CD4-positive, alpha-beta T cell treated with Interleukin-2 at 100 ng/mL for 4 hours (primary cell): ENCODE measurements around the gene BICC1.

ENCODE experiments used
- DNase-seq: peaks from one replicate; pipeline ENCODE4 v3.0.0-alpha.2; 2020; ENCODE audit warnings: low spot score

BICC1 gene

DNA sequence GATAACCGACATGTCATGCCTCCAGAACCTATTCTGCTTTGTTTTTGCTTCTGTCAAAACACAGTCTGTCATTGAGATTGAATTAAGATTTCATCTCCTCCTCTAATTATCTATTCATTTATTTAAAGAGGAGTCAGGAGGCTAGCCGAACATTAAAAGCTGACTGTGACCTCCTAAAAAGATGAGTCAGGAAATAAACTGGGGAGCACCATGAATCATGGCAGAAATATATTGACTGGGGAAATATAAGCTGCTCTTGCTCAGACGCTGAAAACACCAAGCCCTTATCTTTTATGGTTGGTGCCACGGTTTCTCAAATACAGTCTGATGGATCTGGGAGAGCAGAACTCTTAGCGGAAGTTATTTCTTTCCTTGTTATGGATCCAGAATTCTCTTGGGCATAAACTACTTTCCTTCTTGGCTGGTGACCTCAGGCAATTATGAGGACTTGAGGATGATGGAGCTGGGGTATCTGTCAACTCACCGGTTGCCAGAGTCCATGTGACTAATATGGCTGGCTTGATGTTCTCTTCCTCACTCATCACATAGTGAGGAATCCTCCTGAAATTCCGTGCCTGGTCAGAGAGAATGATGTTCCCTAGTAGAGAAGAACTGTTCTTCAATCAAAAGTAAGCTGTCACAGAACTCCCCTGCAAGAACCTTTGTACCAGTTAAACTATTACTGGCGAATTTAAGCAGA lies 356.2 kb downstream of the BICC1 start:
- no peak for DNase-seq

DNA sequence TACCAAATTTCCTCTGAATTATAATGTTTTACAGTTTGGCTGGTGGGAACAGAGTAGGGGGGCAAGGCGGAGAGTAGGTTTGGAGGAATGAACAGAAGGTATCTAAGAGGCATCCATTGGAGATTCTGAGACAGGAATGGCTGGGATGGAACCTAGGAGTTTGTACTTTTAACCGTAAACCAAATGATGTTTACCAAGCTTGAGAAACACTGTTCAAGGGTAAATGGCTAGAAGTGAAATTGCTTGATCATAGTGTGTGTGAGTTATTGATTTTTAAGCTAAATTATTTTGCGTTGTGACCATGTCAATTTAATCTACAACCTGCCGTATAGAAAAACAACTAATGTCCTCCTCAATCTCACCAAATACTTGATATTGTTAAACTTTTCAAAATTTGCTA lies 357.4 kb downstream of the BICC1 start:
- DNase-seq, result no peak

DNA sequence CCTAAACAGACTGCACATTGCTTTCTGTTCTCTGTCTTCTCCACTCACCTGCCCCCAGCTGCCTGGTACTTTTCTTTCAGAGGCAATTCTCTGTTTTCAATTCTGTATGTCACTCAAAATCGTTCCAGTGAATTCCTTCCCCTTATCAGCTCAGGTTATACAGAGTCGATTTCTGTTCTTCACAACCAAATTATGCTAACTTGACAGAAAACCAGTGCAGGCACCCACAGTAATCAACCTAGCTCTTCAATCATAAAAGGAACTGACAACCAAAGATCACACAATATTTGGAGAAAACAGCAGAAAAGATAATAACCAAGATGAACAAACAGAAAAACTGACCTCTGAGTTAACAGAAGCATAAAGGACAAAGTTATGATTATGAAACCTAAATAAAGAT lies 360.5 kb downstream of the BICC1 start:
- DNase-seq, result no peak
